ENCODE data around the gene RAB11FIP5.

- no peak for TF ChIP-seq POLR2AphosphoS5 (IDR thresholded peaks at IDR 0.05; ENCODE audit: low read depth)
- no peak for TF ChIP-seq EZH2 (IDR thresholded peaks at IDR 0.05; ENCODE audit: low read depth, unreplicated experiment)
- no peak for TF ChIP-seq CTCF (conservative IDR thresholded peaks at IDR 0.05; ENCODE audit: low read depth in 2 of 2)
- TF ChIP-seq JUNB (IDR thresholded peaks at IDR 0.05; ENCODE audit: unreplicated experiment) = no peak
- TF ChIP-seq ZNF331 (CRISPR knock-in tag; IDR thresholded peaks at IDR 0.05; ENCODE audit: low read depth) = no peak
- no peak for TF ChIP-seq REST (IDR thresholded peaks at IDR 0.05; ENCODE audit: unreplicated experiment)
- TF ChIP-seq EZH2phosphoT487 (IDR thresholded peaks at IDR 0.05; ENCODE audit: unreplicated experiment) = no peak
These were observed 81.6 kb downstream of the RAB11FIP5 start for GRCh38 chr2:73031095-73031678.
